Prostate gland (tissue), 2 donors: Measurements from ENCODE around the gene DENND1C.

ENCODE experiments used
- POLR2A ChIP-seq: fragments of 450-650 bp; IDR thresholded peaks from one replicate; pipeline ENCODE4 v1.6.1; 2016; ENCODE audit warnings: antibody characterized with exemption, mild to moderate bottlenecking
- TF ChIP-seq, protein P1 (sequence below), 4 experiments: fragments of 200-600 bp in 2 of 4; fragments of 450-650 bp in 2 of 4; sonication (generic) in 2 of 4; IDR thresholded peaks; 1 replicate in 3 of 4; 2 replicates in 1 of 4; pipeline ENCODE4 v1.5.1; 2016 to 2019; ENCODE audit warnings: antibody characterized with exemption in 4 of 4, mild to moderate bottlenecking in 2 of 4, moderate library complexity in 2 of 4

- TF ChIP-seq, protein P1, sequence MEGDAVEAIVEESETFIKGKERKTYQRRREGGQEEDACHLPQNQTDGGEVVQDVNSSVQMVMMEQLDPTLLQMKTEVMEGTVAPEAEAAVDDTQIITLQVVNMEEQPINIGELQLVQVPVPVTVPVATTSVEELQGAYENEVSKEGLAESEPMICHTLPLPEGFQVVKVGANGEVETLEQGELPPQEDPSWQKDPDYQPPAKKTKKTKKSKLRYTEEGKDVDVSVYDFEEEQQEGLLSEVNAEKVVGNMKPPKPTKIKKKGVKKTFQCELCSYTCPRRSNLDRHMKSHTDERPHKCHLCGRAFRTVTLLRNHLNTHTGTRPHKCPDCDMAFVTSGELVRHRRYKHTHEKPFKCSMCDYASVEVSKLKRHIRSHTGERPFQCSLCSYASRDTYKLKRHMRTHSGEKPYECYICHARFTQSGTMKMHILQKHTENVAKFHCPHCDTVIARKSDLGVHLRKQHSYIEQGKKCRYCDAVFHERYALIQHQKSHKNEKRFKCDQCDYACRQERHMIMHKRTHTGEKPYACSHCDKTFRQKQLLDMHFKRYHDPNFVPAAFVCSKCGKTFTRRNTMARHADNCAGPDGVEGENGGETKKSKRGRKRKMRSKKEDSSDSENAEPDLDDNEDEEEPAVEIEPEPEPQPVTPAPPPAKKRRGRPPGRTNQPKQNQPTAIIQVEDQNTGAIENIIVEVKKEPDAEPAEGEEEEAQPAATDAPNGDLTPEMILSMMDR (IDR thresholded peaks at IDR 0.05): no peak
- TF ChIP-seq POLR2A: no peak
Observed at GRCh38 chr19:6484831-6485230, 3.2 kb upstream of the DENND1C start.
